Left renal cortex interstitium (tissue), 4 donors: ENCODE measurements around the gene HPSE2. TPM values are rescaled to one million over a fixed set of nuclear protein-coding genes. Genes with fewer than 3 reads are reported as not detected.
"Not testable (repeated sequence)": the region's sequence is repeated elsewhere in the genome, so short reads cannot be mapped to it uniquely, and the experiment has no call there.

Experiments
- DNase-seq, 4 donors: peaks; one replicate each; pipeline ENCODE4 v3.0.0-alpha.2; 2013; ENCODE audit warnings: low read depth in 4 of 4, low spot score in 2 of 4, missing footprints in 1 of 4
- polyA plus RNA-seq, 4 donors: library from polyadenylated mRNA; unstranded; fragments of 120-200 nt; gene quantifications; one replicate each; pipeline ENCODE4 v1.2.1, GENCODE V29; 2013; ENCODE audit not compliant: insufficient read length in 4 of 4

HPSE2 gene
- polyA plus RNA-seq, 4 donors: 0.98 to 1.8 (median 1.3) TPM

DNA sequence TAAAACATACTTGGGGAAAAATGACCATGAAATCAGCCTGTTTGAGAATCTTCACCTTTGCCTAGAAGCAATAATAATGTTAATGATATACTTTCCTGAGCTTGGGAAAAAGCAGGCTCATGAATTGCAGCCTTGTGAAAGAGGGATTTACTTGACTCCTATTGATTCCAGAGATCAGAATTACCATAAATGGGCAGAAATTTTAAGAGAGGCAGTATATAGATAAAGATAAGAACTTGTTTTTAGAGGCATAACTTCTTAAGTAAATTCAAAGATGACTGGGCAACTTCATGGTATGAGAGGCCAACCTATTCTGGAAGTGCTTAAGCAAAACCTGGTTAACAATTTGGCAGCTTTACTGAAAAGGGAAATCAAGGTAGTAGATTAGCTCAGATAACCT is 225.4 kb downstream of the HPSE2 start:
- DNase-seq: no peak

DNA sequence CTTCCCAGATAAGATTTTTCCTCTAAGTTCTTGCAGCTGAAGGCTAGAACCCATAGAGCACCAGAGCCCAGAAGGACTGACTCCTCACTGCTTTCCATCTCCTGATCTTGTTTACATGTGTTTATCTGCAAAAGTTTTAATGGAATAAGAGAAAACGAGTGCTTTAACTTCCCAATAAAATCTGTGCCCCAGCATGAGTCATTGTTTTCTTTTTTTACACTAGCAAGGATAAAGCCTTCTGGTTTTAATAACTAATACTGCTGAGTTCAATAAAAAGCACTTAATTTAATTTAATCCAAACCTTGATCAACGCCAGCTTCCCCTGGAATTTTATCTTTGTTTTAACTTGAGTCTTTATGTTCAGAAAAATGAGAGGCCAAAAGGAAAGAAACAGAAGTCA is 227.6 kb downstream of the HPSE2 start:
- DNase-seq: no peak

- no peak for DNase-seq
Observed at GRCh38 chr10:99007457-99007856, 228.2 kb downstream of the HPSE2 start.

DNA sequence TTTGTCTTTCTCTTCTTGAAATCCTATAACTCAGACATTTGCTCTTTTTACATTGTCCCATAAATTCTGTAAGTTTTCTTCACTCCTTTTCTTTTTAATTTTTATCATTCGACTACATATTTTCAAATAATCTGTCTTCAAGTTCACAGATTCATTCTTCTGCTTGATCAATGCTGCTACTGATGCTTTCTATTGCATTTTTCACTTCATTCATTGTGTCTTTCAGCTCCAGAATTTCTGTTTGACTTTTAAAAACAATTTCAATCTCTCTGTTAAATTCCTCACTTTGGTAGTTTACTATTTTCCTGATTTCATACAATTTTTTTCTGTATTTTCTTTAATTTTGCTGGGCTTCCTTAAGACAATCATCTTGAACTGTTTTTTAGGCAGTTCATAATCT is 230.4 kb downstream of the HPSE2 start:
- DNase-seq: no peak

DNA sequence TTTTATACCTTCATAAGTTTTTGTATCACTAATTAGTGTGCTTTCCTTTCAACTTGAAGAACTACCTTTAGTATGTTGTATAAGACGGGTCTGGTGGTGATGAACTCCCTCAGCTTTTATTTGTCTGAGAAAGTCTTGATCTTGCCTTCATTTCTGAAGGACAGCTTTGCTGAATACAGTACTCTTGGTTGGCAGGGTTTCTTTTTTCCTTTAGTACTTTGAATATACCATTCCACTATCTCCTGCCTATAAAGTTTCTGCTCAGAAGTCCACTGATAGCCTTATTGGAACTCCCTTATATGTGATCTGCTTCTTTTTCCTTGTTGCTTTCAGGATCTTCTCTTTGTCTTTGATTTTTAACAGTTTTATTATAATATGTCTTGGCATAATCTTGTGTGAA is 230.9 kb downstream of the HPSE2 start:
- no peak for DNase-seq

GRCh38 chr10:99002392-99002791 is 233.3 kb downstream of the HPSE2 start:
- no peak for DNase-seq

GRCh38 chr10:98997596-98997995 is 238.1 kb downstream of the HPSE2 start:
- no peak for DNase-seq

- no peak for DNase-seq
Observed at GRCh38 chr10:98994030-98994429, 241.6 kb downstream of the HPSE2 start.

DNA sequence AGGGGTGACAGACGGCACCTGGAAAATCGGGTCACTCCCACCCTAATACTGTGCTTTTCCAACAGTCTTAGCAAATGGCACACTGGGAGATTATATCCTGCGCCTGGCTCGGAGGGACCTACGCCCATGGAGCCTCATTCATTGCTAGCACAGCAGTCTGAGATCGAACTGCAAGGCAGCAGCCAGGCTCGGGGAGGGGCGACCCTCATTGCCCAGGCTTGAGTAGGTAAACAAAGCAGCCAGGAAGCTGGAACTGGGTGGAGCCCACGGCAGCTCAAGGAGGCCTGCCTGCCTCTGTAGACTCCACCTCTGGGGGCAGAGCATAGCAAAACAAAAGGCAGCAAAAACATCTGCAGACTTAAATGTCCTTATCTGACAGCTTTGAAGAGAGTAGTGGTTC is 251.9 kb downstream of the HPSE2 start:
- not testable (repeated sequence) for DNase-seq

- DNase-seq: no peak
Observed at GRCh38 chr10:98980353-98980752, 255.3 kb downstream of the HPSE2 start.

DNA sequence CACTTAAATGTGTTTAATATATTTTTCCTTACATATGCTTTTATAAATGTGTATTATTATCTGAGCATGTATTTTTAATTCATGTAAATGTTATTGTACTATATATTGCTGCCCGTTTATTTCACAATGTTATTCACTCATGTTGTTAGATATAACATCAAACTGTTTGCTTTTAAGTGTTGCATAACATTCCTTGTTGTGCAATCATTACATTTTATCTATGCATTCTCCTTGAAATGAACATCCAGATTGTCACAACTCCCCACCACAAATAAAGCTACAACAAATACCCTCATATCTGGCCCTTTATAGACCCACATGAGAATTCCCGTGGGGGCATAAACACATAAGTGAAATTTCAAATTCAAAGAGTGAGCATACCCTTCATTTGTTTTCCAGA is 264.2 kb downstream of the HPSE2 start:
- DNase-seq: no peak

GRCh38 chr10:98967601-98968000 is 268.1 kb downstream of the HPSE2 start:
- DNase-seq: no peak

DNA sequence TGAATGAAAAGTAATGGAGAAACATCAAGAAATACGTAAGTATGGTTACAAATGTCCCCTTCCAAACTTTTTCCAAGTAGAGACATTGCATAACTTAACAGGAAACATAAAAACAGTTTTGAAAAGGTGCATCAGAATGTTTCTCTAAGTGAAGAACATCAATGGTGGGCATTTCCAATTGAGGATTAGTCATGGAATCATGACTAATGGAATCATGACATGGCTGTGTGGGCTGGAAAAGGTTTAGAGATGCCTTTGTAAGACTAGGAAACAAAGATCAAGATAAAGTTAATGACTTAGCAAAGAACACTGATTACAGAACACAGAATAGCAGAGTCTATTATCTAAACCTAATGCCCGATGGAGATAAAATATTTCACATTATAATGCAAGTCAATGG is 272.0 kb downstream of the HPSE2 start:
- no peak for DNase-seq

GRCh38 chr10:98959379-98959778 is 276.3 kb downstream of the HPSE2 start:
- no peak for DNase-seq

DNA sequence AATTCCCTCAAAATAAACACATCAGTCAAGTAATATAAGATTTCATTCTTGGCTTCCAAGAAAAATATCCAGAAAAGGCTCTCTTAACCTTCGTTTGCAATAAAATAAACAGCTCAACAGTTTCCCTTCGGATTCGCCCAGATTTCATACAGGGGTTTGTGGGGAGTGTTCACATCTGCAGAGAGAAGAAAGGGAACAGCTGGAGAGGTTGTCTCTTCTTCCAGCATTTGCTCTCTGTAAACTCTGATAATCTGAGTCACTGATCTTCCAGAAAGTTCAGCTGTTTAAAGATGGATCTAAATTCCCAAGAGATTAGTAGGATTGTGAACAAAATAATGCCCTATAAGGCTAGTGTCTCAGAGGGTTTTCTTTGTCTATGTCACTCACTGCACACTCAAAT is 277.9 kb downstream of the HPSE2 start:
- DNase-seq: no peak

- DNase-seq: no peak
Observed at GRCh38 chr10:98956576-98957260, 278.9 kb downstream of the HPSE2 start.

GRCh38 chr10:98953251-98953650 is 282.4 kb downstream of the HPSE2 start:
- DNase-seq: no peak

GRCh38 chr10:98951269-98952000 is 284.2 kb downstream of the HPSE2 start:
- DNase-seq: no peak

DNA sequence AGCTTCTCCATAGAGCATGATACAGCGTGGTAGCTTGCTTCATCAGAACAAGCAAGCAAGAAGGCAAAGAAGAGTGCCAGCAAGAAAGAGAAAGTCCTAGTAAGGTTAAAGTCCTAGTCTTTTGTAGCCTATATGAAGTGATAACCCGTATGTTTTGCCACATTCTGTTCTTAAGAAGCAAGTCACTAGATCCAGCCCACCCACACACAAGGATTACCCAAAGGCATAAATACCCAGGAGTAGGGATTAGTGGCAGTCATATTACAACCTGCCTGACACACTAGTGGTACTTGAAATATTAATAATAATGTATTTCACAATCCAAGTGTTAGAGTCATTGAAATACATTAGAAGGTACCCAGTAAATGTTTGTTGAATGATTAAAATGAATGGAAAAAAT is 285.5 kb downstream of the HPSE2 start:
- no peak for DNase-seq

- DNase-seq: no peak
Observed at GRCh38 chr10:98949306-98949705, 286.3 kb downstream of the HPSE2 start.

DNA sequence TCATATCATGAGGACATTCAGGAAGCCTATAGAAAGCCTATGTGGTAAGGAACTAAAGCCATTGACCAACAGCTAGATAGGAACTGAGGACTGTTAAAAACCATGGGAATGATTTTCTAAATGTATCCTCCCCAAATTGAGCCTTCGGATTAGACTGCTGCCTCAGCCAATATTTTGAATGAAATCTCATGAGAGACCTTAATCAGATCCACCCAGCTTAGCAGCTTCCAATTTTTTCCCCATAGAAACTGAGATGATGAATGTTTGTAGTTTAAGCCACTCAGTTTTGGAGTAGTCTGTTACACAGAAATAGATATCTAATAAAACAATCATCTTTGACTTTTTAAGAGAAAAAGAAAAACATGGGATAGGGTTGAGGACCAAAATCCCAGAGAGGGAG is 292.0 kb downstream of the HPSE2 start:
- no peak for DNase-seq

GRCh38 chr10:98929709-98930108 is 305.9 kb downstream of the HPSE2 start:
- DNase-seq: no peak
